Neuronal stem cell (in vitro differentiated cells): ENCODE data around the gene LRP1B.

Experiments used
- DNase-seq: peaks from one replicate; pipeline ENCODE4 v3.0.0-alpha.2; 2013; ENCODE audit warnings: low spot score
- H2AFZ ChIP-seq: one replicate; pipeline ENCODE4 v1.6.1; 2013; ENCODE audit warnings: mild to moderate bottlenecking, low read length, inconsistent platforms
- H2AK5ac ChIP-seq: 2 replicates; pipeline ENCODE4 v1.6.1; 2013; ENCODE audit warnings: low read depth, mild to moderate bottlenecking, inconsistent platforms, low read length, moderate library complexity, mixed read lengths
- H2BK120ac ChIP-seq: 2 replicates; pipeline ENCODE4 v1.6.1; 2013; ENCODE audit warnings: low read depth, mild to moderate bottlenecking, inconsistent platforms, low read length, moderate library complexity, mixed read lengths
- H2BK12ac ChIP-seq: one replicate; pipeline ENCODE4 v1.6.1; 2013; ENCODE audit warnings: low read length, inconsistent platforms
- H2BK15ac ChIP-seq: 2 replicates; pipeline ENCODE4 v1.6.1; 2013; ENCODE audit warnings: mild to moderate bottlenecking, low read length, inconsistent platforms, mixed read lengths
- H2BK5ac ChIP-seq: one replicate; pipeline ENCODE4 v1.6.1; 2013; ENCODE audit warnings: inconsistent platforms, mild to moderate bottlenecking, low read length, moderate library complexity
- H3K14ac ChIP-seq: one replicate; pipeline ENCODE4 v1.6.1; 2013; ENCODE audit warnings: low read length, inconsistent platforms
- H3K18ac ChIP-seq: 2 replicates; pipeline ENCODE4 v1.6.1; 2013; ENCODE audit warnings: low read length, inconsistent platforms
- H3K23ac ChIP-seq: 2 replicates; pipeline ENCODE4 v1.6.1; 2013; ENCODE audit warnings: low read depth, mild to moderate bottlenecking, mixed read lengths, low read length, inconsistent platforms; ENCODE audit not compliant: poor library complexity
- H3K27ac ChIP-seq: replicated peaks from 3 replicates; pipeline ENCODE4 v1.5.1; 2013; ENCODE audit warnings: low read length, inconsistent platforms
- H3K27me3 ChIP-seq, 3 experiments: 2 replicates each; pipeline ENCODE4 v1.6.1; 2013; ENCODE audit warnings: low read length in 3 of 3, mild to moderate bottlenecking in 2 of 3, inconsistent platforms in 1 of 3, low read depth in 1 of 3, mixed read lengths in 1 of 3, moderate library complexity in 1 of 3; ENCODE audit not compliant: control insufficient read depth in 3 of 3, insufficient read depth in 3 of 3
- H3K36me3 ChIP-seq, 2 donors: replicated peaks in 1 of 2; 2 replicates each; pipeline ENCODE4 v1.6.1; 2013; ENCODE audit warnings: low read length in 2 of 2; ENCODE audit not compliant: control insufficient read depth in 2 of 2, insufficient read depth in 2 of 2
- H3K4ac ChIP-seq: 2 replicates; pipeline ENCODE4 v1.6.1; 2013; ENCODE audit warnings: inconsistent platforms, mild to moderate bottlenecking, low read length, moderate library complexity
- H3K4me1 ChIP-seq, 2 donors: 1 replicate in 1 of 2; 2 replicates in 1 of 2; pipeline ENCODE4 v1.6.1; 2013; ENCODE audit warnings: low read length in 2 of 2, low read depth in 1 of 2; ENCODE audit not compliant: control insufficient read depth in 2 of 2, insufficient read depth in 1 of 2
- H3K4me2 ChIP-seq: one replicate; pipeline ENCODE4 v1.6.1; 2013; ENCODE audit warnings: mild to moderate bottlenecking, low read length, inconsistent platforms; ENCODE audit not compliant: insufficient read depth, poor library complexity, severe bottlenecking
- H3K4me3 ChIP-seq, 2 donors: 2 replicates each; pipeline ENCODE4 v1.5.1; 2013; ENCODE audit warnings: low read length in 2 of 2, mild to moderate bottlenecking in 2 of 2, inconsistent platforms in 1 of 2, moderate library complexity in 1 of 2
- H3K79me1 ChIP-seq: one replicate; pipeline ENCODE4 v1.6.1; 2013; ENCODE audit warnings: low read depth, mild to moderate bottlenecking, inconsistent platforms, low read length, moderate library complexity
- H3K9ac ChIP-seq: one replicate; pipeline ENCODE4 v1.6.1; 2013; ENCODE audit warnings: mild to moderate bottlenecking, low read depth, low read length, inconsistent platforms; ENCODE audit not compliant: poor library complexity
- H3K9me3 ChIP-seq, 2 donors: replicated peaks in 1 of 2; 2 replicates each; pipeline versions ENCODE3 to v1.6.1; 2013; ENCODE audit warnings: low read length in 2 of 2, mild to moderate bottlenecking in 2 of 2, inconsistent platforms in 1 of 2, low read depth in 1 of 2, mixed read lengths in 1 of 2, moderate library complexity in 1 of 2; ENCODE audit not compliant: control insufficient read depth in 2 of 2, insufficient read depth in 1 of 2
- H4K8ac ChIP-seq: one replicate; pipeline ENCODE4 v1.6.1; 2013; ENCODE audit warnings: low read depth, mild to moderate bottlenecking, inconsistent platforms, low read length, moderate library complexity
- H4K91ac ChIP-seq: one replicate; pipeline ENCODE4 v1.6.1; 2013; ENCODE audit warnings: low read length, low read depth, mild to moderate bottlenecking, inconsistent platforms; ENCODE audit not compliant: poor library complexity
- WGBS, 2 donors: extraction: QIAGEN DNeasy Blood & Tissue Kit; methylation state at CpG; one replicate each; pipeline ENCODE4 v1.1.7; 2013; ENCODE audit warnings: missing lambda C conversion rate in 2 of 2, mixed read lengths in 1 of 2; ENCODE audit not compliant: insufficient read length in 2 of 2, insufficient replicate concordance in 1 of 2; ENCODE audit errors: extremely low coverage in 2 of 2; 5-methylcytosine and 5-hydroxymethylcytosine counted together

LRP1B gene

DNA sequence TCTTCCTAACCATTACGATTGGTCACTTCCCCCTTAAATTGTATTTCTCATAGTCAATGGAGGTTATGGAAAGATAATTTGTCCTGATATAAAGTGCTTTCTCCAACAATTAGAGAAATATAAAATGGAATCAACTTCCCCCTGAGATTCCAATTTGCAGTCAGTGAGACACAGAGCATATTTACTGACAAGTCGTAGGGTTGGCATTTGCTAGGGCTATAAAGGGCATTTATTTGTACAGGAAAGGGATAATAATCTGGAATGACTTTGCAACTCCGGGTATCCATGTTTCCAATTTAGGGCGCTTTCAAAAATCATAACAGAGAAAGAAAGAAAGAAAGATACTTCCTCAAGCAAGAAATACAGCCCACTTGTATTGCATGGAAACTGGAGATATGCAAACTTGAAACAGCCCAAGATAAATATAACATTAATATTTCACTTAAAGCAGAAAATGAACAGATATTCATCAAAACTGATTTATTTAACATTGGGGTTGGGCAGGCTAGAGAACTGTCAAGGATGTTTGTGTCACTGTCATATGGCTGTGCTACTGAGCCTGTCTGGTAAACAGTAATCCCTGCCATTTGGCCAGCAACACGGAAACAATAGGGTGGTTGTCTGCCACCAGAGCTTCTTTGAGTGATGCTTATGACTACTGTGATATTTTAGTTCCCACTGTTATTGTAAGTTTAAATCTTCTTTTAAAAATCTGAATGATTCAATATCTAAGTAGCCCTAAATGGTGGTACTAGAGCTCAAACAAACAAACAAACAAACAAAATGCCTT lies 621.8 kb downstream of the LRP1B start:
- Histone ChIP-seq H3K14ac (no peak overlapping the region), H3K4me1 (no peaks in the 10 kb centered on the region), H2BK120ac (no peak overlapping the region), H2AFZ (no peak overlapping the region), H3K79me1 (no peaks in the 10 kb centered on the region), H3K9me3 (no peaks in the 10 kb centered on the region), H3K27me3 (no peaks in the 10 kb centered on the region), H3K23ac (no peak overlapping the region), H3K9ac (no peak overlapping the region), H4K91ac (no peak overlapping the region), H2BK12ac (no peak overlapping the region), H3K36me3 (no peaks in the 10 kb centered on the region), H3K4me3 (no peak overlapping the region), H4K8ac (no peak overlapping the region), H2AK5ac (no peak overlapping the region), H2BK5ac (no peak overlapping the region), H3K18ac (no peak overlapping the region), H2BK15ac (no peak overlapping the region), H3K4ac (no peak overlapping the region), H3K4me2 (no peak overlapping the region), H3K27ac (no peak overlapping the region)
- WGBS, 2 donors: no CpG with 5 or more reads among the region's 5 CpGs
- no peak for DNase-seq

DNA sequence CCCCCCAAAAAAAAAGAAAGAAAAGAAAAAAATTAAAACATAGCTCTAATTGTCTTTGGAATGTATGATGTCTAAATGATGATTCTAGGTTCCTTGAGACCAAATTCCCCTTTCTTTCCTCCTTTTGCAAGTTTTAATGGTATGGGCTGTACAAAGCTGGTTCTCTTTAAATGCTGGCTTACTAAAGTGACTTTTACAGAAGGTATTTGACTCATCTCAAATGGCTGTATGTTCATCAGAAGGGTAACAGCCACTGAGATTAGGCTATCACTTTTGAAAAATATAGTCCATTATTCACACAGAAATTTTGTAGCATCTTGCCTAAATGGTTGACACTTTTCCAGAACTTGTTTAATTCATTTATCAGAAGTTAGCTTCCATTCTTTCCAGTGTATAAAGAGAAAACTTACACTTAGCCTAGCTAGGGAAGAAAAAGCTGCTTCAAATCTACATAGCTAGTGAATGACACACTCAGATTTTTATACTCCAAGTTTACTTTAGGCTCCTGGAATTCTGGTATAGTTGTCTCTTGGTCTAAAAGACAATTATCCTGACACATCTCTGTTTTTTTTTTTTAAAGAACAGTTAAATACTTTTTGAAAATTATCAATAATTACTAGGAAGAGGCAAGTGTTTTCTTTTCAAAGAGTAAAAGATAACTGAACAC lies 622.6 kb downstream of the LRP1B start:
- no peak overlapping the region for H3K4ac ChIP-seq
- H3K36me3 ChIP-seq: no peaks in the 10 kb centered on the region
- no peak overlapping the region for H3K14ac ChIP-seq
- no peaks in the 10 kb centered on the region for H3K79me1 ChIP-seq
- H3K18ac ChIP-seq: no peak overlapping the region
- H2BK120ac ChIP-seq: no peak overlapping the region
- no peak overlapping the region for H3K9ac ChIP-seq
- H2AK5ac ChIP-seq: no peak overlapping the region
- H3K23ac ChIP-seq: no peak overlapping the region
- no peak overlapping the region for H2BK12ac ChIP-seq
- no peaks in the 10 kb centered on the region for H3K9me3 ChIP-seq
- no peak overlapping the region for H4K8ac ChIP-seq
- H3K4me3 ChIP-seq: no peak overlapping the region
- no peak overlapping the region for H4K91ac ChIP-seq
- no peak overlapping the region for H3K27ac ChIP-seq
- H3K27me3 ChIP-seq: no peaks in the 10 kb centered on the region
- H2BK5ac ChIP-seq: no peak overlapping the region
- no peak for DNase-seq
- no peaks in the 10 kb centered on the region for H3K4me1 ChIP-seq
- no peak overlapping the region for H3K4me2 ChIP-seq
- no peak overlapping the region for H2BK15ac ChIP-seq
- H2AFZ ChIP-seq: no peak overlapping the region

DNA sequence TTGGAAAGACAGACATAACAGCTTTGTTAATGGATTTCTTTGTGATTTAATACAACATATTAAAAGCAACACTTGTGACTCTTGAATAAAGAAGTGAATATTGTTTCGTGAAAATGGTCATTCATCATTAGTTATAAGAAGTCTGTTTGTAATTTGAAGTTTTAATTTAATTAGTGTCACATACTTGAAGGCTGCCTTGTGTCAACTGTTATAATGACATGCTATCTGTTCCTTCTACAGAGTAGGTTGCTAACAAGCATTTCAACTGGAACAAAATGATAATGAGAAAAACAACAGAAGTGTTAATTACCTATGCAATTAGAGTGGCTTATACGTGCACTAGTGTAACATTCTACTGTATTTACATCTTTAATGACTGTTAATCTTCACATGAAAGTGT lies 624.7 kb downstream of the LRP1B start:
- H2BK12ac ChIP-seq: no peak overlapping the region
- no peaks in the 10 kb centered on the region for H3K36me3 ChIP-seq
- no peak overlapping the region for H3K4ac ChIP-seq
- no peaks in the 10 kb centered on the region for H3K9me3 ChIP-seq
- no peak overlapping the region for H3K23ac ChIP-seq
- no peaks in the 10 kb centered on the region for H3K27me3 ChIP-seq
- no peak overlapping the region for H3K4me3 ChIP-seq
- H2AFZ ChIP-seq: no peak overlapping the region
- H3K27ac ChIP-seq: no peak overlapping the region
- H3K79me1 ChIP-seq: no peaks in the 10 kb centered on the region
- no peak for DNase-seq
- H3K14ac ChIP-seq: no peak overlapping the region
- H3K4me1 ChIP-seq: peaks cover 0 to 4% of the 10 kb centered on the region in 2 donors
- no peak overlapping the region for H2BK120ac ChIP-seq
- H4K8ac ChIP-seq: no peak overlapping the region
- H2AK5ac ChIP-seq: no peak overlapping the region
- no peak overlapping the region for H3K4me2 ChIP-seq
- H2BK15ac ChIP-seq: no peak overlapping the region
- H3K18ac ChIP-seq: no peak overlapping the region
- H3K9ac ChIP-seq: no peak overlapping the region
- no peak overlapping the region for H2BK5ac ChIP-seq
- no CpG with 5 or more reads among the region's 2 CpGs for WGBS, 2 donors
- no peak overlapping the region for H4K91ac ChIP-seq

DNA sequence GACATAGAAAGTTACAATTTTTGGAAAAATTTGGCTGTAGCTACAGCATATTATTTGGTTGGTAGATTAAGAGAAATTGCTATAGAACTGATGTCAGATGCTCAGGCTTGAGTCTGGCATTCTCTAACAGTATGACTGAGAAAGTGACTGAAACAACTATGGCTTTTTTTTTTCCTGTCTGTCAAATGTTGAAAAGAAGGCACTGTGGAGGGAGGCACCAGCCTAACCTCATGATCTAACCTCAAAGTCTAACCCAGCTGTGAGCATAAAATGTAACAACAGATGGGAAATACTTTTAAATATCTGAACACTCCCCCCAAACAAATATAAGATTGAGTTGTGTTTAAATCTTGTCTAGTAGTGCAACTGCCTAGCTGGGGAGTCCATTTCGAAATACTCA lies 629.1 kb downstream of the LRP1B start:
- Histone ChIP-seq H3K18ac (no peak overlapping the region), H4K91ac (no peak overlapping the region), H4K8ac (no peak overlapping the region), H3K4me3 (no peak overlapping the region), H3K9ac (no peak overlapping the region), H2AFZ (peak overlapping the region; percentile 31), H3K4ac (no peak overlapping the region), H3K27me3 (no peaks in the 10 kb centered on the region), H3K4me2 (no peak overlapping the region), H3K23ac (no peak overlapping the region), H2AK5ac (no peak overlapping the region), H3K36me3 (no peaks in the 10 kb centered on the region), H2BK5ac (no peak overlapping the region), H3K27ac (no peak overlapping the region), H3K79me1 (no peaks in the 10 kb centered on the region), H3K4me1 (peaks cover 0 to 4% of the 10 kb centered on the region in 2 donors), H3K14ac (no peak overlapping the region), H3K9me3 (no peaks in the 10 kb centered on the region), H2BK120ac (no peak overlapping the region), H2BK12ac (no peak overlapping the region), H2BK15ac (no peak overlapping the region)
- WGBS, 2 donors: no CpG with 5 or more reads among the region's 1 CpG
- DNase-seq: no peak
